WTC11 (cell line): Measurements from ENCODE around the gene LEFTY2.

ENCODE experiments used
- GABPB1 ChIP-seq: sonication (generic); formaldehyde crosslinking; IDR thresholded peaks from 2 replicates; pipeline ENCODE4 v1.8.1; 2023; ENCODE audit warnings: mild to moderate bottlenecking, missing genetic modification reagents
- JUN ChIP-seq: sonication (generic); formaldehyde crosslinking; IDR thresholded peaks from 2 replicates; pipeline ENCODE4 v1.8.0; 2023; ENCODE audit warnings: mild to moderate bottlenecking, missing genetic modification reagents
- OVOL2 ChIP-seq: fragments of 250-450 bp; sonication (Bioruptor Pico); IDR thresholded peaks from 2 replicates; pipeline ENCODE4 v1.9.0; 2021; ENCODE audit warnings: mild to moderate bottlenecking, borderline replicate concordance
- SMAD3 ChIP-seq: sonication (generic); formaldehyde crosslinking; IDR thresholded peaks from 2 replicates; pipeline ENCODE4 v1.8.0; 2022; ENCODE audit warnings: missing genetic modification reagents, mild to moderate bottlenecking, borderline replicate concordance
- TCF7 ChIP-seq: sonication (generic); formaldehyde crosslinking; IDR thresholded peaks from 2 replicates; pipeline ENCODE4 v1.8.0; 2022; ENCODE audit warnings: mild to moderate bottlenecking, low read depth, missing genetic modification reagents, moderate library complexity
- TEAD4 ChIP-seq: sonication (generic); formaldehyde crosslinking; IDR thresholded peaks from 2 replicates; pipeline ENCODE4 v1.8.0; 2022; ENCODE audit warnings: mild to moderate bottlenecking, missing genetic modification reagents
- ZNF263 ChIP-seq: sonication (generic); formaldehyde crosslinking; IDR thresholded peaks from 2 replicates; pipeline ENCODE4 v1.8.1; 2022; ENCODE audit warnings: low read depth, mild to moderate bottlenecking, moderate library complexity, missing genetic modification reagents
- TF ChIP-seq, protein P1 (sequence below): fragments of 200-600 bp; IDR thresholded peaks from 2 replicates; pipeline ENCODE4 v1.8.0; 2022; ENCODE audit warnings: antibody characterized with exemption
- TF ChIP-seq, protein P2 (sequence below): sonication (generic); formaldehyde crosslinking; IDR thresholded peaks from 2 replicates; pipeline ENCODE4 v1.8.0; 2022; ENCODE audit warnings: mild to moderate bottlenecking, missing genetic modification reagents
- TF ChIP-seq, protein P3 (sequence below): fragments of 250-450 bp; sonication (Bioruptor Pico); IDR thresholded peaks from 2 replicates; pipeline ENCODE4 v1.8.0; 2021; ENCODE audit warnings: mild to moderate bottlenecking

DNA sequence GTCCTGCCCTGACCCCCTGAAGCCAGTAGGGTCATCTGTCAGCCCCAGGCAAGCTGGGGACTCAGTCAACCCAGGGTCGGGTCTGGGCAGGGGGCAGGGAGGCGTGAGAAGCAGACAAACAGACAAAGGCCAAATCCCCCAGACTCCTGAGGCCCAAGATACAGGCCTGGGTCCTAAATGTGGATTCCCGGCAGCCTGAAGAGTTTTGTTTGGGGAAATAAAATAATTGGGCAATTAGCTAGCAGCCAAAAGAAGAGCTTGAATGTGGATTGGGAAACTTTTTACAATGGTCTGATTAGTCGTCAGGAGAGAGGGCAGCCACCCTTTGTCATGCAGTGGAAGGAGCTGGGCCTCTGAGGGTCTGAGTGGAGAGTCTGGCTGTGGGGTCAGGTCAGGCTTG, 4.5 kb upstream of the LEFTY2 start:
- TF ChIP-seq, protein P1, sequence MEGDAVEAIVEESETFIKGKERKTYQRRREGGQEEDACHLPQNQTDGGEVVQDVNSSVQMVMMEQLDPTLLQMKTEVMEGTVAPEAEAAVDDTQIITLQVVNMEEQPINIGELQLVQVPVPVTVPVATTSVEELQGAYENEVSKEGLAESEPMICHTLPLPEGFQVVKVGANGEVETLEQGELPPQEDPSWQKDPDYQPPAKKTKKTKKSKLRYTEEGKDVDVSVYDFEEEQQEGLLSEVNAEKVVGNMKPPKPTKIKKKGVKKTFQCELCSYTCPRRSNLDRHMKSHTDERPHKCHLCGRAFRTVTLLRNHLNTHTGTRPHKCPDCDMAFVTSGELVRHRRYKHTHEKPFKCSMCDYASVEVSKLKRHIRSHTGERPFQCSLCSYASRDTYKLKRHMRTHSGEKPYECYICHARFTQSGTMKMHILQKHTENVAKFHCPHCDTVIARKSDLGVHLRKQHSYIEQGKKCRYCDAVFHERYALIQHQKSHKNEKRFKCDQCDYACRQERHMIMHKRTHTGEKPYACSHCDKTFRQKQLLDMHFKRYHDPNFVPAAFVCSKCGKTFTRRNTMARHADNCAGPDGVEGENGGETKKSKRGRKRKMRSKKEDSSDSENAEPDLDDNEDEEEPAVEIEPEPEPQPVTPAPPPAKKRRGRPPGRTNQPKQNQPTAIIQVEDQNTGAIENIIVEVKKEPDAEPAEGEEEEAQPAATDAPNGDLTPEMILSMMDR = no peak
- TF ChIP-seq GABPB1 (CRISPR knock-in tag) (no peak), SMAD3 (CRISPR knock-in tag) (no peak), OVOL2 (CRISPR knock-in tag) (no peak), JUN (no peak), TEAD4 (CRISPR knock-in tag) (no peak), TCF7 (no peak), ZNF263 (CRISPR knock-in tag) (no peak)
- TF ChIP-seq, protein P2, sequence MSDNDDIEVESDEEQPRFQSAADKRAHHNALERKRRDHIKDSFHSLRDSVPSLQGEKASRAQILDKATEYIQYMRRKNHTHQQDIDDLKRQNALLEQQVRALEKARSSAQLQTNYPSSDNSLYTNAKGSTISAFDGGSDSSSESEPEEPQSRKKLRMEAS (CRISPR knock-in tag) = no peak
- TF ChIP-seq, protein P3, sequence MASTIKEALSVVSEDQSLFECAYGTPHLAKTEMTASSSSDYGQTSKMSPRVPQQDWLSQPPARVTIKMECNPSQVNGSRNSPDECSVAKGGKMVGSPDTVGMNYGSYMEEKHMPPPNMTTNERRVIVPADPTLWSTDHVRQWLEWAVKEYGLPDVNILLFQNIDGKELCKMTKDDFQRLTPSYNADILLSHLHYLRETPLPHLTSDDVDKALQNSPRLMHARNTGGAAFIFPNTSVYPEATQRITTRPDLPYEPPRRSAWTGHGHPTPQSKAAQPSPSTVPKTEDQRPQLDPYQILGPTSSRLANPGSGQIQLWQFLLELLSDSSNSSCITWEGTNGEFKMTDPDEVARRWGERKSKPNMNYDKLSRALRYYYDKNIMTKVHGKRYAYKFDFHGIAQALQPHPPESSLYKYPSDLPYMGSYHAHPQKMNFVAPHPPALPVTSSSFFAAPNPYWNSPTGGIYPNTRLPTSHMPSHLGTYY (CRISPR knock-in tag) = no peak
